Memory B cell (primary cell): ENCODE data around the gene CD180.

Experiments used
- ATAC-seq: fragments of 150-1000 bp; cut with Tn5 transposase; 2 replicates; pipeline ENCODE4 v1.10.0; 2021; ENCODE audit warnings: low read depth, mild to moderate bottlenecking, moderate library complexity
- DNase-seq, 2 donors: peaks; one replicate each; pipeline ENCODE4 v3.0.0; 2022; ENCODE audit warnings: low spot score in 2 of 2
- H3K27ac Mint-ChIP-seq: one replicate; pipeline ENCODE4 v1.8.0; 2022; ENCODE audit warnings: mild to moderate bottlenecking, moderate library complexity, mixed read lengths
- H3K27me3 Mint-ChIP-seq: one replicate; pipeline ENCODE4 v1.8.0; 2022; ENCODE audit warnings: mixed read lengths
- H3K36me3 Mint-ChIP-seq: one replicate; pipeline ENCODE4 v1.8.0; 2022; ENCODE audit warnings: mild to moderate bottlenecking, mixed read lengths
- H3K4me1 Mint-ChIP-seq: one replicate; pipeline ENCODE4 v1.8.0; 2022; ENCODE audit warnings: mixed read lengths
- H3K4me3 Mint-ChIP-seq: one replicate; pipeline ENCODE4 v1.8.0; 2022; ENCODE audit warnings: mild to moderate bottlenecking, moderate library complexity, mixed read lengths
- H3K9me3 Mint-ChIP-seq: one replicate; pipeline ENCODE4 v1.8.0; 2022; ENCODE audit warnings: mixed read lengths

The CD180 gene

GRCh38 chr5:67129768-67130167, 66.8 kb downstream of the CD180 start:
- Mint-ChIP-seq H3K4me1 (peaks cover 8% of the 10 kb centered on the region), H3K9me3 (peaks cover 4% of the 10 kb centered on the region), H3K27me3 (no peaks in the 10 kb centered on the region), H3K36me3 (peaks cover 20% of the 10 kb centered on the region), H3K4me3 (no peak overlapping the region), H3K27ac (no peak overlapping the region)
- ATAC-seq (no peak), DNase-seq (no peak)
